ENCODE data around the gene COL4A2.

DNA sequence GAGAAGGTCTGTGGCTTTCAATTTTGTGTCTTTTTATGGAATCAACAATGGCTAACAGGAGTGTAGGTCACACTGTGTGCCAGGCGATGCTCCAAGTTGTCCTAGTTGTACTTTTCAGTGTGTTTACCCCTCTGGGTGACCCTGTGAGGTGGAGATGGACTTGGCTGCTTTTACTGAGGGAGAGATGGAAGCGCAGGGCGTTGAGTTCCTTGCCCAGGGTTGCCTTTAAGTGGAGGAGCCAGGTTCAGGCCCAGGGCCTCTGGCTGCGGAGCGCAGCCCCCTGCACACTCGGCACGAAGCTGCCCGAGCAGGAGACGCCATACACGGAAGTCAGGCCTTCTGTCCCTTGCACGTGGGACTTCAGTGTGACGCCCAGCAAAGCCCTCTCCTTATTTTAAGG lies 141.6 kb downstream of the COL4A2 start:
- TF ChIP-seq POLR2A (IDR thresholded peaks at IDR 0.05), result no peak
- no peak for TF ChIP-seq CTCF (IDR thresholded peaks at IDR 0.05)

All from suprapubic skin (tissue), 3 donors.